Fibroblast of villous mesenchyme (primary cell): ENCODE data around the gene TMEFF1. TPM values are rescaled to one million over a fixed set of nuclear protein-coding genes. Genes with fewer than 3 reads are reported as not detected.

ENCODE experiments used
- DNase-seq: peaks from one replicate; pipeline ENCODE4 v3.0.0-alpha.2; 2010; ENCODE audit warnings: low read depth
- H3K4me3 ChIP-seq: 2 replicates; pipeline ENCODE4 v1.5.1; 2011; ENCODE audit warnings: low read depth, mild to moderate bottlenecking, low read length
- CTCF ChIP-seq: IDR thresholded peaks from 2 replicates; pipeline ENCODE4 v1.5.1; 2012; ENCODE audit warnings: low read depth, mild to moderate bottlenecking, low read length; ENCODE audit not compliant: insufficient read depth
- total RNA-seq: library from RNA; depleted of rRNA; stranded (reverse); fragments of >200 nt; gene quantifications from 2 replicates; pipeline ENCODE4 v1.2.3, GENCODE V29; 2012

Gene TMEFF1
- total RNA-seq, 1 donor: 0.43 TPM

GRCh38 chr9:100428871-100429654, 43.9 kb upstream of the TMEFF1 start:
- TF ChIP-seq CTCF: no peak
- H3K4me3 ChIP-seq: peak overlapping the region; percentile 33
- DNase-seq: peak; percentile 99

GRCh38 chr9:100430286-100430940, 42.5 kb upstream of the TMEFF1 start:
- DNase-seq: no peak
- no peak for TF ChIP-seq CTCF
- no peak overlapping the region for H3K4me3 ChIP-seq

DNA sequence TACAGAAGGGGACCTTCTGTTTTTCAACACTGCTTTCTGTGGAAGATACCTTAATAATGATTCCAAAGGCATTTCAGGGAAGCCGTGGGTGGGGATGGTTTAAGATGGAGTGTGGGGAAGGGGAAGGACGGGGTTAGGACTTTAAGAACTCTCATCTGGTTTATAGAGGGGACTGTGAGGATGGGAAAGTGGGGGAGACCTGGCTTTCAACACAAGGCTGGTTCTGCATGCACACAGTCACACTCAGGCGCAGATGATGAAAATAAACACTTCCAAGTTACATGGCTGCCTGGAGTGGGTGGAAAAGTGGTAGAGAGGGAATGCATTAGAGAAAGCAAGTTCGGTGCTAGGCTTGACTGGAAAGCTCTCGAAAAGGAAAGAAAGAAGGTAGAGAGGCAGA, 41.1 kb upstream of the TMEFF1 start:
- no peak for TF ChIP-seq CTCF
- no peak for DNase-seq
- no peak overlapping the region for H3K4me3 ChIP-seq

DNA sequence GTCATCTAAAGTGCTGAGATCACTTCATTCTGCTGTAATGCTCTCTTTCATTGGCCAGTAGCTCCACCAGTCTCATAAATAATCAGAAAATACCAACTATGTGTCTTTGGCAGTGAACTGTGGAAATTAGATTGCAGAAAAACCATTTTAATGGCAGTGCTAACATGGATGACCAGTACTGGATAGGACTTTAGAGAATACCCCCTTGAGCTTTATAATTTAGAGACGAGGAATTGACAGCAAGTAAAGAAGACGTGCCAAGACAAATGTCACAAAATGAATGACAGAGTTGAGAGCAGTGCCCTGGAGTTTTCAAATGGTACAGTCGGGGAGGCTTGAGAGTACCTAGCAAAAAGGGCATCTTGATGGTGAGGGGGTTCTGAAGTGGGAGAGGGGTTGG, 40.2 kb upstream of the TMEFF1 start:
- H3K4me3 ChIP-seq: no peak overlapping the region
- DNase-seq: no peak
- TF ChIP-seq CTCF: no peak

DNA sequence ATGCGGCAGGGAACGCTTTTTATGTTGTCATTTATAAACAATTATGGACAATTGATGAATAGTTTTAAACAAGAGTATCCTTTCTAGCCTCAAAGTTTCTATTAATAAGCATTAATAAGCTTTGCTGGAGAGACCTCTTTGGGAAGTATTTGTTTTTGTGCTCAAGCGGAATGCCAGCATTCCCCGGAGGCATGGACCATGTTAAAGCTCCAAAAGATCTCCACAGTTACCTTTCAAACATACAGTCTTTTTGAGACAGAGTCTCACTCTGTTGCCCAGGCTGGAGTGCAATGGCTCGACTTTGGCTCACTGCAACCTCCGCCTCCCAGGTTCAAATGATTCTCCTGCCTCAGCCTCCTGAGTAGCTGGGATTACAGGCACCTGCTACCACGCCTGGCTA, 36.4 kb upstream of the TMEFF1 start:
- DNase-seq: no peak
- TF ChIP-seq CTCF: no peak
- no peak overlapping the region for H3K4me3 ChIP-seq

DNA sequence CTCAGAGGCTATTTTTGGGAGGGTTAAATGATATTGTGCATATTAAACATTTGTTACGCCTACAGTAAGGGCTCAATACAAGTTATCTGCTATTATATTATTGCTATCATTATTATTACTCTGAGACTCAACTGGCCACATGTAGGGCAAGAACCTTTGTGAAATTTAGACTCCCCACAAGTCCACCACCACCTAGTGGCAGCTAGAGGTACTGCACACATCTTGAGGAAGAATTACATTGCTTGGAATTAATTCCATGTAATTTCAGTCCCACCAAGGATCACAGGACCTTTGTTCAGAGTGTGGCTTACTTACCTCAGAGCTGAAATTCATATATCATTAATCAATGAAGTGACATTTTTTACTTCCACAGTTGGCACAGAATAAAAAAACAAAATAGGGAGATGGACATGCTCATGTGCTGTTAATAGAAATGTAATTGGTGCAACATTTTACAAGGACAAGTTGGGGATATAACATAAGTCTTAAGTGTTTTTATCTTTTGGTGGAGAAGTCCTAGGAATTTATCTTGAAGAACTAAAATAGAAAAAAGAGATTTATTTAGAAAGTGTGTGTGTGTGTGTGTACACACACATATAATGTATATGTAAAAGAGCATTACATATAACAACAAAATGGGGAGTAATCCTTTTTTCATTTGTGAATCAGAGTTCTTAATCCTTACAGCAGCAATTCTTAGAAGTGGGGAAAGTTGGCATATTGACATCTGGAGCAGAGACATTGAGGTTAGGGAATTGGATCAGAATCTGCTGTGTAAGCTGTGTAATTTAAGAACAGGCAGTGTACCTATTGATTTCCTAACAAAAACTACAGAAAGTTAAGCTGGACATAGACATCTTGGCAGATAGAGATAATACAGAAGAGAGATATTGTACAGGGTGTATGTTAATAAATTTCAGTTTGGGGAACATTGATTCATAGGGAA, 34.8 kb upstream of the TMEFF1 start:
- DNase-seq: peak; percentile 82
- TF ChIP-seq CTCF: peak; percentile 96
- H3K4me3 ChIP-seq: no peak overlapping the region
